ENCODE measurements around the gene ZNF385A. TPM values are rescaled to one million over a fixed set of nuclear protein-coding genes. Genes with fewer than 3 reads are reported as not detected.

ZNF385A gene
- total RNA-seq, 4 donors from 2014 or later, result 3.3 to 21.0 (median 18.3) TPM

DNA sequence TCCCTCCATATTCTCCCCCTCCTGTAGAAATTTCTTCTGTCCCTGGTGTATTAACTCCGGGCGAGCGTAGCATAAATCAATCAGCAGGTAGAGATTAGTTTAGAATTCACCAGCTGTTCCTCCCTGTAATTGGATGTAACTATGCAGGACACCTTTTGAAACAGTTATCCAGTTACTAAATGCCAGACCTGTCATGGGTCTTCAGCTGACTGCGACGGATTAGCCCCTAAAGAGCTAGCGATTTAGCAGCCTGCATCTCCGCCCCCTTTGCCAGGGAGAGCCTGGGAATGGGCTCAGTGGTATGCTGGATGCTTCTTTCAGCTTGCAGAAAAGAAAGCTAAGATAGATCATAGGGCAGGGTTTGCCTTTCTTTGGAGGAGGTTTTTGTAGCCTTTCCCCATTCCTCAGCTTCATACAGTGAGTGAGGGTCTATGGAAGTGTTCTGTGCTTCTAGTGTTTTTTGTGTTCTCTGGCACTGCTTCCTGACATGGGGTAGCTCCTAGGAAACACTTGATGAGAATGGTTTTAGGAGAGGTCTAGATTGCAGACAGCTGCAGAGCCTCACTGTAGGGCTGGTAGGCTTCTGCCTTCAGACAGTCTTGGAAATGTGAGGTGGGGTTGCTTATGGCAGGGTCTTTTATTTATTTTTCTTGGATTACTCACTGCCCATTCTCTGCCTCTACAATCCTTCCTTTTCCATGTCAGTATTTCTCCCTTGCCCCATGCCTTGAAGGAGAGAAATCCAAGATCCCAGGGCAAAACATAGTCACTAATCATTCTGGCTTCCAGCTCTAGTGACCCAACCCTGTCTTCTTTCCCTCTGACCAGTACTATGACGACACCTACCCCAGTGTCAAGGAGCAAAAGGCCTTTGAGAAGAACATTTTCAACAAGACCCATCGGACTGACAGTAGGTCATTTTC lies 42.9 kb downstream of the ZNF385A start:
- Histone ChIP-seq H3K9me3 (no peaks in the 10 kb centered on the region), H3K36me3 (peaks cover 0 to 51% of the 10 kb centered on the region in 2 donors), H3K27me3 (no peaks in the 10 kb centered on the region), H3K4me3 (no peak overlapping the region), H3K27ac (peak overlapping the region in 2 of 4 donors; percentile 11 to 66), H3K4me1 (peaks cover 17 to 33% of the 10 kb centered on the region in 2 donors)
- DNase-seq, result no peak
- ATAC-seq, result peak in 1 of 2 donors; percentile 62
- intact Hi-C loops (cut with DNase I; ENCODE audit: low total_unique reads) (no loop called here), in situ Hi-C loops (cut with MboI; ENCODE audit: low sequenced_read_pairs in 4 of 4) (no loop called here)
- TF ChIP-seq, protein P1, sequence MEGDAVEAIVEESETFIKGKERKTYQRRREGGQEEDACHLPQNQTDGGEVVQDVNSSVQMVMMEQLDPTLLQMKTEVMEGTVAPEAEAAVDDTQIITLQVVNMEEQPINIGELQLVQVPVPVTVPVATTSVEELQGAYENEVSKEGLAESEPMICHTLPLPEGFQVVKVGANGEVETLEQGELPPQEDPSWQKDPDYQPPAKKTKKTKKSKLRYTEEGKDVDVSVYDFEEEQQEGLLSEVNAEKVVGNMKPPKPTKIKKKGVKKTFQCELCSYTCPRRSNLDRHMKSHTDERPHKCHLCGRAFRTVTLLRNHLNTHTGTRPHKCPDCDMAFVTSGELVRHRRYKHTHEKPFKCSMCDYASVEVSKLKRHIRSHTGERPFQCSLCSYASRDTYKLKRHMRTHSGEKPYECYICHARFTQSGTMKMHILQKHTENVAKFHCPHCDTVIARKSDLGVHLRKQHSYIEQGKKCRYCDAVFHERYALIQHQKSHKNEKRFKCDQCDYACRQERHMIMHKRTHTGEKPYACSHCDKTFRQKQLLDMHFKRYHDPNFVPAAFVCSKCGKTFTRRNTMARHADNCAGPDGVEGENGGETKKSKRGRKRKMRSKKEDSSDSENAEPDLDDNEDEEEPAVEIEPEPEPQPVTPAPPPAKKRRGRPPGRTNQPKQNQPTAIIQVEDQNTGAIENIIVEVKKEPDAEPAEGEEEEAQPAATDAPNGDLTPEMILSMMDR (IDR thresholded peaks at IDR 0.05 in 4 of 5, conservative IDR thresholded peaks at IDR 0.05 in 1 of 5), result no peak
- TF ChIP-seq POLR2A (IDR thresholded peaks at IDR 0.05), result no peak

GRCh38 chr12:54340846-54341245 lies 43.7 kb downstream of the ZNF385A start:
- intact Hi-C loops (cut with DNase I; ENCODE audit: low total_unique reads) (no loop called here), in situ Hi-C loops (cut with MboI; ENCODE audit: low sequenced_read_pairs in 4 of 4) (no loop called here)
- Histone ChIP-seq H3K4me3 (no peak overlapping the region), H3K9me3 (no peaks in the 10 kb centered on the region), H3K4me1 (peaks cover 17 to 35% of the 10 kb centered on the region in 2 donors), H3K27me3 (no peaks in the 10 kb centered on the region), H3K36me3 (peaks cover 0 to 43% of the 10 kb centered on the region in 2 donors), H3K27ac (peak overlapping the region in 1 of 4 donors; percentile 66)
- TF ChIP-seq, protein P1 (IDR thresholded peaks at IDR 0.05 in 4 of 5, conservative IDR thresholded peaks at IDR 0.05 in 1 of 5), result no peak
- no peak for TF ChIP-seq POLR2A (IDR thresholded peaks at IDR 0.05)
- DNase-seq (no peak), ATAC-seq (no peak)

DNA sequence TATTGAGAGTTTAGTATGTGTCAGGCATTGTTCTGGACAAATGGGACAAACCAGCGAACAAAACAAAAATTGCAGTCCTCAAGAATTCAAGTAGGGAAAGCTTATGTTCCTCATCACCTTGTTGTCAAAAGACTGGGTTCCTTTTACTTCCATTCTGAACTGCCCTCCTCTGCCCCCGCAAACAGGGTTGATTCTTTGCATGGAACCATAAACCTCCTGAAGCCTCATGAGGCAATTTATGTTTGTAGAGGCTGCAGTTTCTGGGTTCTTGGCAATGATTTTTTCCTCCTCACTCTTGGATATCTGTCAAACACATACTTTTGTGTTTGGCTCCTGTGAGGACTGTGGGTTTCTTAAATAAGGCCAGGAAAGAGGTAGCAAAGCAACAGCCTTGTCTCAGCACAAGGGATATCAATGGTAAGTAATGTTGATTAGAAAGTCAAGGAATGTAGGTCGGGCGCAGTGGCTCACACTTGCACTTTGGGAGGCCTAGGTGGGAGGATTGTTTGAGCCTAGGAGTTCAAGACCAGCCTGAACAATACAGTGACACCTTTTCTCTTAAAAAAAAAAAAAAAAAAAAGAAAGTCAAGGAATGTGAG lies 45.7 kb downstream of the ZNF385A start:
- intact Hi-C loops (cut with DNase I; ENCODE audit: low total_unique reads), result no loop called here
- no peak for DNase-seq
- TF ChIP-seq, protein P1 (IDR thresholded peaks at IDR 0.05 in 4 of 5, conservative IDR thresholded peaks at IDR 0.05 in 1 of 5), result no peak
- TF ChIP-seq POLR2A (IDR thresholded peaks at IDR 0.05), result no peak
- Histone ChIP-seq H3K4me1 (peaks cover 17 to 35% of the 10 kb centered on the region in 2 donors), H3K27me3 (no peaks in the 10 kb centered on the region), H3K4me3 (no peak overlapping the region), H3K9me3 (no peaks in the 10 kb centered on the region), H3K36me3 (peaks cover 0 to 23% of the 10 kb centered on the region in 2 donors), H3K27ac (no peak overlapping the region)
- no peak for ATAC-seq
- in situ Hi-C loops (cut with MboI; ENCODE audit: low sequenced_read_pairs in 4 of 4), result no loop called here

DNA sequence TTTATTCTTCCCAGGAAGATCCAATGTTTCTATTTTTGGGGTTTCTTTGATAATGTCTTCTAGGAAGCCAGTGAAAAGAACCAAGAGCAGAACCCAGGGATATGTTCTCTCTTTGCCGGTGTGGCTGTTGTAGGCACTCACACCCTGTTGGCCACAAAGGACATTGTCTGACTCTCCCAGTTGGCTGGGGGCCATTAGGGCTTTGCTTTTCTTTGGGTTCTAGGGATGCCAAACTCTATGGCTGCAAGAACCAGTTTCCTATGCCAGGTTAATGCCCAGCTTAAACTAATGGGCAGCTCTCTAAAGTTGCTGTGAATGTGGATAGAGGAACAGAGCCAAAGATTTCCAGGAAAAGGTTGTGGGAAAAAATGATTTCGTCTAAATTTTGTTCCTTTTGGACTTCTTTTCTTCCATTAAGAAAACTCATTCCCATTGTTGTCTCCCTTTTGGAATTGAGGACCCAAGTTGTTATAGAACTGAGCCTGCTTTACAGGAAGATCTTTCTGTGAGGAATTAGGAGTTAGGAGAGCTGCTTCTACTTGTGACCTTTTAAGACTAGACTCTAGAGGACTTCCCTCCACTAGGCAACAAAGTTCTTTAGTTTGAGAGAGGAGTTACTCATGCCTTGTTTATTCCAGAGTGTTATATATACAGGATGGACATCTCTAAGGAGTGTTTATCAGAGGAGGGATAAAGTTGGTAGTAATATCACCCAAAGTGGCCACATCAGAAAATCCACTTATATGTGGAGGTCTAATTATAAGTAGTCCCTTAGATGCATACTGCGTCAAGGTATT lies 46.5 kb downstream of the ZNF385A start:
- Histone ChIP-seq H3K4me1 (peaks cover 17 to 35% of the 10 kb centered on the region in 2 donors), H3K36me3 (peaks cover 0 to 15% of the 10 kb centered on the region in 2 donors), H3K27ac (peak overlapping the region in 1 of 4 donors; percentile 28), H3K9me3 (no peaks in the 10 kb centered on the region), H3K4me3 (no peak overlapping the region), H3K27me3 (no peaks in the 10 kb centered on the region)
- ATAC-seq (peak in 1 of 2 donors; percentile 4), DNase-seq (no peak)
- no peak for TF ChIP-seq POLR2A (IDR thresholded peaks at IDR 0.05)
- TF ChIP-seq, protein P1 (IDR thresholded peaks at IDR 0.05 in 4 of 5, conservative IDR thresholded peaks at IDR 0.05 in 1 of 5), result no peak
- intact Hi-C loops (cut with DNase I; ENCODE audit: low total_unique reads), result no loop called here
- in situ Hi-C loops (cut with MboI; ENCODE audit: low sequenced_read_pairs in 4 of 4), result no loop called here
